Measurements from ENCODE around the gene PECR. TPM values are rescaled to one million over a fixed set of nuclear protein-coding genes. Genes with fewer than 3 reads are reported as not detected.
A peak's percentile ranks its signal among the peaks of the same experiment; 100 is the strongest.

PECR gene
- total RNA-seq, 1 experiment from 2014 or later = 15.3 TPM

GRCh38 chr2:216114382-216114713, 32.7 kb upstream of the PECR start:
- H3K23ac ChIP-seq (ENCODE audit: insufficient read length, low read depth, low read length) = no peak overlapping the region
- no peak overlapping the region for H2BK120ac ChIP-seq (ENCODE audit: low read depth, low read length, poor library complexity, severe bottlenecking)
- no peak overlapping the region for H3K14ac ChIP-seq (ENCODE audit: insufficient read depth, low read length)
- H3K4me3 Mint-ChIP-seq = peak overlapping the region in 1 of 2 experiments; percentile 76; a peak in 2 of 5 replicates
- peaks cover 8% of the 10 kb centered on the region for H3K79me1 ChIP-seq (ENCODE audit: insufficient read depth, low read depth, low read length, poor library complexity, severe bottlenecking)
- peak overlapping the region; percentile 92 to 99 (median 97) for H3K27ac Mint-ChIP-seq
- H3K23me2 ChIP-seq (ENCODE audit: insufficient read length, low read depth, low read length, poor library complexity, severe bottlenecking) = peaks cover 6% of the 10 kb centered on the region
- H3K27me3 ChIP-seq (ENCODE audit: insufficient read depth, low read length) = no peaks in the 10 kb centered on the region
- no peak overlapping the region for H3K56ac ChIP-seq (ENCODE audit: insufficient read length, low read depth, low read length)
- no peak overlapping the region for H2AK5ac ChIP-seq (ENCODE audit: insufficient read length, low read length)
- TF ChIP-seq, protein P1, sequence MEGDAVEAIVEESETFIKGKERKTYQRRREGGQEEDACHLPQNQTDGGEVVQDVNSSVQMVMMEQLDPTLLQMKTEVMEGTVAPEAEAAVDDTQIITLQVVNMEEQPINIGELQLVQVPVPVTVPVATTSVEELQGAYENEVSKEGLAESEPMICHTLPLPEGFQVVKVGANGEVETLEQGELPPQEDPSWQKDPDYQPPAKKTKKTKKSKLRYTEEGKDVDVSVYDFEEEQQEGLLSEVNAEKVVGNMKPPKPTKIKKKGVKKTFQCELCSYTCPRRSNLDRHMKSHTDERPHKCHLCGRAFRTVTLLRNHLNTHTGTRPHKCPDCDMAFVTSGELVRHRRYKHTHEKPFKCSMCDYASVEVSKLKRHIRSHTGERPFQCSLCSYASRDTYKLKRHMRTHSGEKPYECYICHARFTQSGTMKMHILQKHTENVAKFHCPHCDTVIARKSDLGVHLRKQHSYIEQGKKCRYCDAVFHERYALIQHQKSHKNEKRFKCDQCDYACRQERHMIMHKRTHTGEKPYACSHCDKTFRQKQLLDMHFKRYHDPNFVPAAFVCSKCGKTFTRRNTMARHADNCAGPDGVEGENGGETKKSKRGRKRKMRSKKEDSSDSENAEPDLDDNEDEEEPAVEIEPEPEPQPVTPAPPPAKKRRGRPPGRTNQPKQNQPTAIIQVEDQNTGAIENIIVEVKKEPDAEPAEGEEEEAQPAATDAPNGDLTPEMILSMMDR (conservative IDR thresholded peaks at IDR 0.05) = no peak
- H3T11ph ChIP-seq (ENCODE audit: low read length) = no peak overlapping the region
- no CpG with 5 or more reads among the region's 4 CpGs for WGBS (ENCODE audit: extremely low coverage, insufficient read length, low lambda C conversion rate)
- no peak overlapping the region for H4K5ac ChIP-seq (ENCODE audit: insufficient read length, low read depth, low read length)
- no peak overlapping the region for H2BK20ac ChIP-seq (ENCODE audit: low read depth, low read length, poor library complexity, severe bottlenecking)
- H3K4me1 ChIP-seq (ENCODE audit: insufficient read depth, low read length) = peaks cover 2% of the 10 kb centered on the region; the same call in 1 of the 2 replicates
- H3K27me3 Mint-ChIP-seq (ENCODE audit: low read depth) = no peaks in the 10 kb centered on the region
- H3K9me3 Mint-ChIP-seq = peaks cover 0 to under 1% of the 10 kb centered on the region in 2 experiments; a peak in 2 of 5 replicates
- H3K4me2 ChIP-seq (ENCODE audit: insufficient read depth, insufficient read length, low read length) = no peak overlapping the region
- H2AFZ ChIP-seq (ENCODE audit: low read length) = no peak overlapping the region
- no peak overlapping the region for H4K91ac ChIP-seq (ENCODE audit: insufficient read length, low read depth, low read length)
- H3K4me1 Mint-ChIP-seq = peaks cover 46 to 64% of the 10 kb centered on the region in 2 experiments
- H3K9ac ChIP-seq (ENCODE audit: extremely low read depth, insufficient read length, low read length) = peak overlapping the region; percentile 25
- no peaks in the 10 kb centered on the region for H3K9me3 ChIP-seq (ENCODE audit: control insufficient read depth, low read depth, low read length)
- H3K79me2 ChIP-seq (ENCODE audit: insufficient read depth, low read length) = peaks cover 35% of the 10 kb centered on the region; the same call in 1 of the 2 replicates
- peak overlapping the region; percentile 34 for H3K27ac ChIP-seq (ENCODE audit: insufficient read length, low read depth, low read length)
- H2BK5ac ChIP-seq (ENCODE audit: insufficient read length, low read length) = no peak overlapping the region
- H3K4ac ChIP-seq (ENCODE audit: low read depth, low read length) = no peak overlapping the region
- DNase-seq = no peak
- peaks cover 65 to 95% (median 88%) of the 10 kb centered on the region in 3 experiments for H3K36me3 Mint-ChIP-seq (ENCODE audit: insufficient read depth in 1 of 3, low read depth in 3 of 3)
- H2BK15ac ChIP-seq (ENCODE audit: low read depth, low read length) = no peak overlapping the region
- no peak overlapping the region for H2BK12ac ChIP-seq (ENCODE audit: insufficient read length, low read depth, low read length)
- no peak overlapping the region for H4K8ac ChIP-seq (replicated peaks; ENCODE audit: insufficient read length, low read depth, low read length)
- no peaks in the 10 kb centered on the region for H4K20me1 ChIP-seq (ENCODE audit: control insufficient read depth, insufficient read depth, insufficient read length)
- no peak overlapping the region for H3K18ac ChIP-seq (ENCODE audit: insufficient read length, low read depth, low read length)

All from H9 (cell line).